ENCODE measurements around the gene CBX5.
A peak's percentile ranks its signal among the peaks of the same experiment; 100 is the strongest.
"Not testable (repeated sequence)": the region's sequence is repeated elsewhere in the genome, so short reads cannot be mapped to it uniquely, and the experiment has no call there.

The CBX5 gene

GRCh38 chr12:54294152-54294952, 14.4 kb upstream of the CBX5 start:
- DNase-seq, result no peak

- no peak for DNase-seq
Measured at GRCh38 chr12:54292931-54293241, 13.0 kb upstream of the CBX5 start.

DNA sequence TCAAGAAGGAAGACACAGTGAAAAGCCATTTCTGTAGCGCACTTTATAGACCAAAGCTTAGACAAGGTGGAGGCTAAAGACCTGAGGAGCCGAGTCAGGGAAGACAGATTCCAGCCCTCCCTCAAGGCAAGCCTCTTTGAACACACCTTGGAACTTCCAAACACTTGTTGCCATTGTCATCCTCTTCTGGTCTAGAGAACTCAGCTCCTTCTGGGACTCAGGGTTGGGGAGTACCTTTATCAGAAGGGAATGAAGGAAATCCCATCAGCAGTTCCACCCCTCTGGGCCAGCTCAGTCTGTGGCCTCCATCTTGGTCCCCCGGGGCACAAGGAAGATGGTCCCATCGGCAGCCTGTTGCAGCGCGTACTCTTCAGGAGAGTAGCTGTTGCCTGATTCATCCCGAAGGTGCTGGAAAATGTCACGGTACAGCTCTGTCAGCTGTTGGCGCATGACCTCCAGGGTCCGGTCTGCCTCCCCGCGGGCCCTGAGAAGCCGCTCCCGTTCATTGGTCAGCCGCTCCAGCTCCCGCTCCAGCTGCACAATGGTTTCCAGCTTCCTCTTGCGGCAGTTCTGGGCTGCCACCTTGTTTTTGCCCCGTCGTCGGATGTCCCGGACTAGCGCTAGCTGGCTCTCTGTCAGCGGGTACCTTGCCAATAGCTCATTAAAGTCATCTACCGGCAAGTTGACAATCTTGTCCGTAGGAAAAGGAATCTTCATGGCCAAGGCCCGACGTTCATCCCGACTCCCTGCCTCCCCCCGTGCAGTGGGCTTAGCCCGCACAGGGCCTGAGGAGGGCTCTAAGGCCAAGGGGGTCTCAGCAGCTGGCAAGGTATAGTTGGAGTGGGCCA, 12.4 kb upstream of the CBX5 start:
- no peak for DNase-seq

DNA sequence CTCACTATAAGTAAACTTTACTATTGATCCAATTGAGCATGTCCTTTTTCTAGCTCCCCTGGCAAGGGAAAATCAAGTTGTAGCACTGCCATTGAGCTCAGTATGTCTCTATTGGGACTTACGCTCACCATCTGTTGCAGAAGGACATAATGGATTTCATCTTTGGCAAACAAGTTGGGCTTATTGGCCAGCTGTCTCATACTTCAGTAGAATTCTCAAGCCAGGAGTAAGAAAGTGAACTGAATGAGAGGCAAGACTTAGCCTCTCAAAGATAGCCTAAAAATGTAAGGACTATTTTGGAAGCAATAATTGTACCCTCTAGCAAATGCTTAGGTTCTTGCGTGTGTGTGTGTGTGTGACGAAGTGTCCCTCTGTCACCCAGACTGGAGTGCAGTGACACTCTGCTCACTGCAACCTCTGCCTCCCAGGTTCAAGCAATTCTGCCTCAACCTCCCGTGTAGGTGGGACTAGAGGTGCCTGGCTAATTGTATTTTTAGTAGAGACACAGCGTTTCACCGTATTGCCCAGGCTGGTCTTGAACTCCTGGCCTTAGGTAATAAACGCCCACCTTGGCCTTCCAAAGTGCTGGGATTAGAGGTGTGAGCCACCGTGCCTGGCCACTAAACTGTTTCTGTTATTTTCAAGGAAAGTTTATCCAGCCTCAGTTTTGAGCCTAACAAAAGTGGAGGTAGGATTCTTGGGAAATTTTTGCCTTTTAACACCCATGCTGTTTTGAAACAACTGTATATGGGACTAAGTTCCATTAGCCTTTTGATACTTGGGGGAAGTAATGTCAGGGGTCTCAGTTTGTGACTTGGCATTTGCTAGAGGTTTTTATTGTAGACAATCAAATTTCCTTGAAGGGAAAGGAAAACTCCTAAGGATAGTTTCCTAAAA, 7.6 kb upstream of the CBX5 start:
- peak; percentile 38 for DNase-seq

DNA sequence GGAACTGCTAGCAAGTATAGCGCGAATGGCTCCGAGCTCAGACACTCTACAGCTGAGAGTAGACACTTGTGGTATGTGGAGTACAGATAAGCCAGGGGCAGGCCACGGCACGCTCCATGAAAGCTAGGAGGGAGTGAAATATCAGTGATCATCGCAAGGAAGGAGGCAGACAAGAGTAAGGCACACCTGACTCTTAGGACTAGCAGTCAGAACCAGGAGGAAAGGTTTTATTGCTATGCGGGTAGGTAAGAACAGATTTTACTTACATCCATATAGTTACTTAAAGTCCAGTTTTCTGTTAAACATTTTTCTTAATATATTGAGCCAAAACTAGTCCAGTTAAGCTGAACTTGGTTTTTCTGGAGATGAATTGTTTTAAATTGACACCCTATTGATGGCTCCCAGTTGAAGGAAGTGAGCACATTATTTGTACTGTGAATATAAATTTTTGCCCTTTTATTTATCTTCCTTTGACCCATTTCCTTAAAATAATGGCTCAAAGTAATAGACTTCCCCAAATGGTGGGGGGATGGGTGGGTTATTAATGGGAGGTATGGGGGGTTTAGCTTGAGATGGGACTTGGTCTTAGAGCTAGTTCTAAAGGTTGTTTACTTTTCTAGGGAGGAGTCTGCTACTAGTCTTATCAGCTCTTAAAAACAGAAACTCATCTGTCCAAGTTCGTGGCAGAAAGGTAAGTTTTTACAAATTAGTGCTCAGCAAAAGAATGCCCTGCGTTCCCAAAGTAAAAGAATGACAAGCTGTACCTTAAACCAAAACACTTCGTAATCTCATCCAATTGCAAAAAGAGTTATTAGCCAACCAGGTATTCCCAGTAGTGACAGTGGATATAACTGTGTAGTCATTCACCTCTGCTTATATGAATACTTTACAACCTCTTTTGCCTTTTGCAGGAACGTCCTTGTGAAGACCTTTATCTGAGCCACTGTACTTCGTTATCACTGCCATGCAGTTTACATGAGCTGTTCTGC, 6.4 kb upstream of the CBX5 start:
- DNase-seq, result no peak

GRCh38 chr12:54285150-54286041, 5.5 kb upstream of the CBX5 start:
- no peak for DNase-seq

DNA sequence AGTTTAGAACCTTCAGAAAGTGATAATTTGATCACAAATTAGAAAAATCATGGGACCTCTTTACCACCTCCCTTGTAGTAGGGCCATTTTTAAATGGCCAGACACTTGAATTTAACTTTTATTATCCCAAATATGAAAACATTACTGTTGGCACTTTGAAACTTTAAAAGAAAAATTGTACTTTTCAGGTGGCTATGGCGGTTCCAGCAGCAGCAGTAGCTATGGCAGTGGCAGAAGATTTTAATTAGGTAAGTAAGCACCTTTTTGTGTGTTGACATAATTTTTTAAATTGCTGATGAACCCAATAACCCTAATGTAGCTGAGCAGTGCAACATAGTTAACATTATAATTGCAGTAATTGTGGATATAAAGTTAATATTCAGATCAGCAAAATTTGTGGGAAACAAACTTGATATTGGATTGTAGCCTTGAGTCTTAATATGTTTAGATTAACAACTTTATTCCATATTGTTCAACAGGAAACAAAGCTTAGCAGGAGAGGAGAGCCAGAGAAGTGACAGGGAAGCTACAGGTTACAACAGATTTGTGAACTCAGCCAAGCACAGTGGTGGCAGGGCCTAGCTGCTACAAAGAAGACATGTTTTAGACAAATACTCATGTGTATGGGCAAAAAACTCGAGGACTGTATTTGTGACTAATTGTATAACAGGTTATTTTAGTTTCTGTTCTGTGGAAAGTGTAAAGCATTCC, 4.3 kb upstream of the CBX5 start:
- not testable (repeated sequence) for DNase-seq

GRCh38 chr12:54282949-54283593, 3.1 kb upstream of the CBX5 start:
- DNase-seq, result no peak

DNA sequence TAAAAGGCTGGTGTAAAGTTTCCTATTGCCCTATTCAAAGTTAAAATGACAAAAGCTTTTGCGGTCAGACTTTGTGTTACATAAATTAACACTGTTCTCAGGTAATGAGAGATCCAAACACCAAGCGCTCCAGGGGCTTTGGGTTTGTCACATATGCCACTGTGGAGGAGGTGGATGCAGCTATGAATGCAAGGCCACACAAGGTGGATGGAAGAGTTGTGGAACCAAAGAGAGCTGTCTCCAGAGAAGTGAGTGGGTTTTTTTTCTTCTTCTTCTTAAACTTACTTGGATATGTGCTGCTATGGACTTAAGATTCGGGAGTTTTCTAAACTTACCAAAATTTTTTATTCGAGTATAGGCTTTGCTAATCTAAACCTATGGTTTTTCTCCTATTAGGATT, 1.8 kb upstream of the CBX5 start:
- DNase-seq, result not testable (repeated sequence)

- not testable (repeated sequence) for DNase-seq
Measured at GRCh38 chr12:54281261-54281638, 1.3 kb upstream of the CBX5 start.

GRCh38 chr12:54280468-54281260, 742 bp upstream of the CBX5 start, which contains the start of gene HNRNPA1:
Gene HNRNPA1, plus strand, starts transcription at chr12:54280726. Its CDS starts 82 bp downstream, at chr12:54280808.
- peak; percentile 98 for DNase-seq

GRCh38 chr12:54279227-54279631, 693 bp downstream of the CBX5 start:
- no peak for DNase-seq

- no peak for DNase-seq
Measured at GRCh38 chr12:54277823-54278276, 2.1 kb downstream of the CBX5 start.

DNA sequence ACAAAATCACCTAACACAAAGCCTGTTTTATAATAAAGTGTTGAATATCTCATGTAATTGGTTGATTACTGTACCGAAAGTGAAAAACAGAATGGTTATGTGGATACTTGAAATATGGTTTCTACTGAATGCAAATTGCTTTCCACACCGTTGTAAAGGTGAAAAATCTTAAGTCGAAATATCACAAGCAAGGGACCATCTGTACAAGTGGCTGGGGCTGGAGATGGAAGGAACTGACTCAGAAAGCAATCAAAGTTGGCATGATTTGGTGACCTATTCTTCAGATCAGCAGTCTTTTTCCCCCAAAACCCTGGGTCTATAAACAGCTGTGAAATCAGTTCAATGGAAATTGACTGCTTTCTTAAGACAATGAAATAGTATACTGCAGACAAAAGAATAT, 3.6 kb downstream of the CBX5 start:
- no peak for DNase-seq

DNA sequence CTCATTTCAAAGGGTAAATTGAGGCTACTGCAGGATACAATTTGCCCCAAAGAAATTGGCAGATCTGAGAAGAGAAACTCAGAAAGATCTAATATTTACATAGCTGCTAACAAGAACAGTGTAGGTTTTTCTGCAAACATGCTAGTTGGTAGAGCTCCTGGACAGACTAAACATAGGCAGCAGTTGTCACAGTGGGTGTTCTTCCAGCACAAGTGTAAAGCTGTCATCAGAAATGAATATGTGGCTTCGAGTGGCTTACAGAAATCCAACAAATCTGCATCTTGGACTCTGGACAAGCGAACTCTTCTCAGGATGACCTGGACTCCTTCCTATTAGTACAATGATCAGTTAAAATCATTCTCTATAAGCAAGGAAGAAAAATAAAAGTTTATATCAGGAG, 5.9 kb downstream of the CBX5 start:
- no peak for DNase-seq

- no peak for DNase-seq
Measured at GRCh38 chr12:54272214-54272613, 7.7 kb downstream of the CBX5 start.

DNA sequence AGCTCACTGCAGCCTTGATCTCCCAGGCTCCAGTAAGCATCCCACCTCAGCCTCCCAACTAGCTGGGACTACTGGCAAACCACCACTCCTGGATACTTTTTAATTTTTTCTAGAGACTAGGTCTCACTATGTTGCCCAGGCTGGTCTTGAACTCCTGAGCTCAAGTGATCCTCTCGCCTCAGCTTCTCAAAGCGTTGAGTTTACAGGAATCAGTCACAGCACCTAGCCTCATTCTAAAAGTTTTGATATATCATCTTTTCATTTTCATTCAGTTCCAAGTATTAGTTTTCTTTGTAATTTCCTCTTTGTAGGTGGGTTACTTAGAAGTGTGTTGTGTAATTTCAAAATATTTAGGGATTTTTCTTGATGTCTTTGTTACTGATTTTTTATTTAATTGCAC, 9.6 kb downstream of the CBX5 start:
- DNase-seq, result no peak

GRCh38 chr12:54266852-54267251, 13.1 kb downstream of the CBX5 start:
- DNase-seq, result no peak

- no peak for DNase-seq
Measured at GRCh38 chr12:54265364-54265812, 14.5 kb downstream of the CBX5 start.

All from NCI-H2171 (cell line).